CD4-positive, alpha-beta memory T cell (primary cell): ENCODE results near the gene GIMD1. TPM values are rescaled to one million over a fixed set of nuclear protein-coding genes. Genes with fewer than 3 reads are reported as not detected.
"Not testable (repeated sequence)": the region's sequence is repeated elsewhere in the genome, so short reads cannot be mapped to it uniquely, and the experiment has no call there.

Source experiments
- CTCF ChIA-PET: fragments of 350-600 bp; sonication (Branson Sonifier 250); formaldehyde crosslinking; loops from one replicate; lab custom pipeline; 2021; ENCODE audit warnings: inconsistent platforms; ENCODE audit not compliant: partially characterized antibody; lab: Charles Lee
- POLR2A ChIA-PET: fragments of 350-600 bp; sonication (Branson Sonifier 250); formaldehyde crosslinking; loops from one replicate; lab custom pipeline; 2021; ENCODE audit not compliant: partially characterized antibody; lab: Charles Lee
- DNase-seq, 5 donors: peaks; one replicate each; pipeline versions ENCODE4 v3.0.0 to v3.0.0-alpha.2; 2020 to 2022; ENCODE audit warnings: mixed read lengths in 1 of 5
- H3K27ac ChIP-seq: one replicate; pipeline ENCODE4 v1.7.0; 2013; ENCODE audit warnings: low read depth, low read length
- H3K27me3 ChIP-seq: 2 replicates; pipeline ENCODE4 v1.7.0; 2013; ENCODE audit warnings: mild to moderate bottlenecking, low read length, moderate library complexity; ENCODE audit not compliant: insufficient read depth
- H3K36me3 ChIP-seq: 2 replicates; pipeline ENCODE4 v1.7.0; 2013; ENCODE audit warnings: mild to moderate bottlenecking, low read length, moderate library complexity; ENCODE audit not compliant: insufficient read depth
- H3K4me1 ChIP-seq: 2 replicates; pipeline ENCODE4 v1.7.0; 2013; ENCODE audit warnings: mild to moderate bottlenecking, low read length, moderate library complexity; ENCODE audit not compliant: insufficient read depth
- H3K4me3 ChIP-seq, 2 donors: one replicate each; pipeline ENCODE4 v1.7.0; 2013; ENCODE audit warnings: low read length in 2 of 2, mild to moderate bottlenecking in 1 of 2
- H3K9me3 ChIP-seq, 2 donors: one replicate each; pipeline ENCODE4 v1.7.0; 2013; ENCODE audit warnings: low read length in 2 of 2, control low read depth in 1 of 2; ENCODE audit not compliant: control insufficient read depth in 1 of 2
- H3K27ac Mint-ChIP-seq, 7 donors: one replicate each; pipeline ENCODE4 v1.8.0; 2020 to 2021; ENCODE audit warnings: mixed read lengths in 7 of 7, mild to moderate bottlenecking in 6 of 7, inconsistent platforms in 3 of 7, moderate library complexity in 3 of 7
- H3K27me3 Mint-ChIP-seq, 2 donors: one replicate each; pipeline ENCODE4 v1.8.0; 2020 to 2021; ENCODE audit warnings: mixed read lengths in 2 of 2
- H3K36me3 Mint-ChIP-seq, 2 donors: one replicate each; pipeline ENCODE4 v1.8.0; 2020 to 2021; ENCODE audit warnings: mixed read lengths in 2 of 2, inconsistent platforms in 1 of 2, mild to moderate bottlenecking in 1 of 2
- H3K4me1 Mint-ChIP-seq, 4 donors: one replicate each; pipeline ENCODE4 v1.8.0; 2020 to 2021; ENCODE audit warnings: mixed read lengths in 4 of 4, mild to moderate bottlenecking in 1 of 4
- H3K4me3 Mint-ChIP-seq, 8 donors: one replicate each; pipeline ENCODE4 v1.8.0; 2020 to 2021; ENCODE audit warnings: mixed read lengths in 8 of 8, mild to moderate bottlenecking in 7 of 8, moderate library complexity in 6 of 8, inconsistent platforms in 3 of 8
- H3K9me3 Mint-ChIP-seq, 8 donors: one replicate each; pipeline ENCODE4 v1.8.0; 2020 to 2021; ENCODE audit warnings: mixed read lengths in 8 of 8, mild to moderate bottlenecking in 5 of 8, inconsistent platforms in 3 of 8, moderate library complexity in 1 of 8
- intact Hi-C: fragments of 100-400 bp; cut with micrococcal nuclease; formaldehyde crosslinking; loops from one replicate; pipeline ENCODE4 v1.15.1; 2023
- polyA plus RNA-seq, 2 donors: library from polyadenylated mRNA; unstranded; fragments of 300-500 nt; fragmentation: Illumina TruSeq; gene quantifications; one replicate each; pipeline ENCODE4 v1.2.3, GENCODE V29; 2021
- total RNA-seq, 2 experiments: library from RNA; stranded (reverse); gene quantifications; one replicate each; pipeline ENCODE4 v1.2.3, GENCODE V29; 2021

Gene GIMD1
- total and polyA plus RNA-seq, 4 experiments from 2014 or later, result not detected

DNA sequence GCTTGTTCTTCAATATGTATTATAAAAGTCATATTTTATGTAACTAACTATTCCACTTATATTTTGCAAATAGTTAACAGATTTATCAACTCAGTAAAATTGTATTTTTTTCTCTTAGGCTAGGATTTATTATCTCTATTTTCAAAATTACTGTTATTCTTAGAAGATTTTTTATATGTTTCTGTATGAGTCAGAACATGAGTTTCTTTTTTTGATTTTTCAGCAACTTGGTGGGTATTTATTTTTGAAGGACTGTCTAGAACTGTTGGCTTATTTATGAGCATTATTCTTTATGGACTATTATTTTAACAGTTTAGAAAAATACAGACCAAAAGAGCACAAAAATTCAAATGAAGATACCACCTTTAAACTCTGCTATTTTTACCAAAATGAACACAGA, 45.5 kb downstream of the GIMD1 start:
- H3K36me3 Mint-ChIP-seq, result peaks cover 34 to 36% of the 10 kb centered on the region in 2 donors
- Histone ChIP-seq H3K4me3 (no peak overlapping the region), H3K9me3 (no peaks in the 10 kb centered on the region), H3K27ac (no peak overlapping the region), H3K36me3 (peaks cover 20% of the 10 kb centered on the region), H3K27me3 (no peaks in the 10 kb centered on the region), H3K4me1 (peaks cover 27% of the 10 kb centered on the region)
- H3K4me1 Mint-ChIP-seq, result peaks cover 15 to 28% (median 19%) of the 10 kb centered on the region in 4 donors
- no peak for DNase-seq
- ChIA-PET POLR2A (no interaction called here), CTCF (no interaction called here)
- peak overlapping the region in 1 of 7 donors; percentile 79 for H3K27ac Mint-ChIP-seq
- H3K27me3 Mint-ChIP-seq, result no peaks in the 10 kb centered on the region
- intact Hi-C loops, result no loop called here
- H3K9me3 Mint-ChIP-seq, result peaks cover 0 to 5% (median 0%) of the 10 kb centered on the region in 8 donors
- no peak overlapping the region for H3K4me3 Mint-ChIP-seq

DNA sequence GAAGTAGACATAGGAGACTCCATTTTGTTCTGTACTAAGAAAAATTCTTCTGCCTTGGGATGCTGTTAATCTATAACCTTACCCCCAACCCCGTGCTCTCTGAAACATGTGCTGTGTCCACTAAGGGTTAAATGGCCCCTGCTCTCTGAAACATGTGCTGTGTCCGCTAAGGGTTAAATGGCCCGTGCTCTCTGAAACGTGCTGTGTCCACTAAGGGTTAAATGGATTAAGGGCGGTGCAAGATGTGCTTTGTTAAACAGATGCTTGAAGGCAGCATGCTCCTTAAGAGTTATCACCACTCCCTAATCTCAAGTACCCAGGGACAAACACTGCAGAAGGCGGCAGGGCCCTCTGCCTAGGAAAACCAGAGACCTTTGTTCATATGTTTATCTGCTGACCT, 46.8 kb downstream of the GIMD1 start:
- H3K9me3 ChIP-seq, H3K36me3 ChIP-seq, POLR2A ChIA-PET, H3K27me3 ChIP-seq, CTCF ChIA-PET, H3K4me3 ChIP-seq, H3K27ac Mint-ChIP-seq, intact Hi-C loops, DNase-seq, H3K27me3 Mint-ChIP-seq, H3K9me3 Mint-ChIP-seq, H3K27ac ChIP-seq: not testable (repeated sequence)
- Mint-ChIP-seq H3K4me1 (peaks cover 15 to 29% (median 19%) of the 10 kb centered on the region in 4 donors), H3K36me3 (peaks cover 21 to 24% of the 10 kb centered on the region in 2 donors), H3K4me3 (peak overlapping the region in 3 of 8 donors; percentile 20 to 46 (median 30))
- peaks cover 39% of the 10 kb centered on the region for H3K4me1 ChIP-seq

DNA sequence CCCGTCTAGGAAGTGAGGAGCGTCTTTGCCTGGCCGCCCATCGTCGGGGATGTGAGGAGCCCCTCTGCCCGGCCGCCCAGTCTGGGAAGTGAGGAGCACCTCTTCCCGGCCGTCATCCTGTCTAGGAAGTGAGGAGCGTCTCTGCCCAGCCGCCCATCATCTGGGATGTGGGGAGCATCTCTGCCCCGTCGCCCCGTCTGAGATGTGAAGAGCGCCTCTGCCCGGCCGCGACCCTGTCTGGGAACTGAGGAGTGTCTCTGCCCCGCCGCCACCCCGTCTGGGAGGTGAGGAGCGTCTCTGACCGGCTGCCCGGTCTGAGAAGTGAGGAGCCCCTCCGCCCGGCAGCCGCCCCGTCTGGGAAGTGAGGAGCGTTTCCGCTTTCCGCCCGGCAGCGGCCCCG, 47.4 kb downstream of the GIMD1 start:
- H3K4me3 Mint-ChIP-seq, H3K36me3 ChIP-seq, H3K9me3 Mint-ChIP-seq, H3K27ac ChIP-seq, H3K27me3 ChIP-seq, CTCF ChIA-PET, H3K9me3 ChIP-seq, intact Hi-C loops, H3K27me3 Mint-ChIP-seq, H3K27ac Mint-ChIP-seq, DNase-seq, POLR2A ChIA-PET, H3K4me3 ChIP-seq: not testable (repeated sequence)
- H3K4me1 ChIP-seq, result peaks cover 39% of the 10 kb centered on the region
- Mint-ChIP-seq H3K4me1 (peaks cover 15 to 29% (median 19%) of the 10 kb centered on the region in 4 donors), H3K36me3 (peaks cover 21% of the 10 kb centered on the region in 2 donors)

DNA sequence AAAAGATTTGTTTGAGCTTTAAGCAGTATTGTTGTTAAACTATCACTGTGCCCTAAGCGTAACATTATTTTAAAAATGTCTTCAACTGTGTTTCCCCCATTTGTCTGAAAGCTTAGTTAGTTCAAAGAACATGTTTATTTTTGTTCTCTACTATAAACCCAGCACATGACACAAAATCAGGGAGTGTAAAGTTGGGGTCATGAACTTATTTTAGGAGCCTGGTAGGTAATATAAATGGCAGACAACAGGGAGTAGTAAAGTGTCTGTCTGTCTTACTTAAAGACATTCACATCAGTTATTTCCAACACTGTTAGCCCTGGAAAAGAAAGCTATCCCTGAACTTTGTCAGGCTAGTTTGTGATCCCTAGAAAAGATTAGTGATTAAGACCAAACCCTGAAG, 48.3 kb downstream of the GIMD1 start:
- Mint-ChIP-seq H3K27me3 (no peaks in the 10 kb centered on the region), H3K4me1 (peaks cover 16 to 33% (median 20%) of the 10 kb centered on the region in 4 donors)

DNA sequence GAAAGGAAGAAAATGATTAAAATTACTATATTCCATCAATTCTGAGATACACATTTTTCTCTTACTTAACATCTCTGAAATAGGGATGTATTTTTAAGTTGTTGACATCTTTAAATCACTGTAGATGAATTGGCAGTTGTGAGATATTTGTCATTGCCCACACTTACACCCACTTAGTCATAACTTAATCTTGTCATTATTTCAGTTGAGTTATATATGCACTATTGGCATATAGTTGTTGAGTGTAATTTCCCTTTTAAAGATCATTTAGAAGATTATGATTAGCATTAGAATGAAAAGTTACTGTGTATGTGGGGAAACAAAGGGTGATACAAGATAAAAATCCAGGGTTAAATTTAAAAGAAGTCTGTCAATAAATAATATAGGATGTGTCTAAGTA, 50.1 kb downstream of the GIMD1 start:
- POLR2A ChIA-PET, result no interaction called here
- Mint-ChIP-seq H3K27ac (peak overlapping the region in 1 of 7 donors; percentile 59), H3K4me3 (no peak overlapping the region), H3K4me1 (peaks cover 21 to 43% (median 28%) of the 10 kb centered on the region in 4 donors), H3K27me3 (no peaks in the 10 kb centered on the region), H3K36me3 (peaks cover 15 to 18% of the 10 kb centered on the region in 2 donors), H3K9me3 (peaks cover 0 to 5% (median 0%) of the 10 kb centered on the region in 8 donors)
- Histone ChIP-seq H3K4me3 (no peak overlapping the region), H3K9me3 (no peaks in the 10 kb centered on the region), H3K27me3 (no peaks in the 10 kb centered on the region), H3K36me3 (no peaks in the 10 kb centered on the region), H3K27ac (no peak overlapping the region), H3K4me1 (peaks cover 51% of the 10 kb centered on the region)
- intact Hi-C loops, result loop anchor here (10.0 kb wide), 2 partner anchors 844 to 1666 kb away; partner anchors contain the start of genes HADH and PPA2
- CTCF ChIA-PET, result no interaction called here
- DNase-seq, result no peak

More for the DNA sequence above, 48.3 kb downstream of the GIMD1 start:
- no peaks in the 10 kb centered on the region for H3K9me3 ChIP-seq
- H3K27ac ChIP-seq, result no peak overlapping the region
- CTCF ChIA-PET, result interaction anchor here (0.8 kb wide), 1 partner anchor 8 kb away, joined by 7 read pairs; no protein-coding TSS in a partner anchor
- no peak for DNase-seq
- peaks cover 4% of the 10 kb centered on the region for H3K36me3 ChIP-seq
- H3K36me3 Mint-ChIP-seq, result peaks cover 18 to 21% of the 10 kb centered on the region in 2 donors
- no peak overlapping the region for H3K27ac Mint-ChIP-seq
- H3K4me1 ChIP-seq, result peaks cover 40% of the 10 kb centered on the region
- intact Hi-C loops, result no loop called here
- peaks cover 0 to 5% (median 0%) of the 10 kb centered on the region in 8 donors for H3K9me3 Mint-ChIP-seq
- H3K27me3 ChIP-seq, result no peaks in the 10 kb centered on the region
- no peak overlapping the region for H3K4me3 ChIP-seq
- POLR2A ChIA-PET, result interaction anchor here (0.7 kb wide), 1 partner anchor 1173 kb away, joined by 3 read pairs; the partner anchor contains the start of gene TET2
- no peak overlapping the region for H3K4me3 Mint-ChIP-seq

DNA sequence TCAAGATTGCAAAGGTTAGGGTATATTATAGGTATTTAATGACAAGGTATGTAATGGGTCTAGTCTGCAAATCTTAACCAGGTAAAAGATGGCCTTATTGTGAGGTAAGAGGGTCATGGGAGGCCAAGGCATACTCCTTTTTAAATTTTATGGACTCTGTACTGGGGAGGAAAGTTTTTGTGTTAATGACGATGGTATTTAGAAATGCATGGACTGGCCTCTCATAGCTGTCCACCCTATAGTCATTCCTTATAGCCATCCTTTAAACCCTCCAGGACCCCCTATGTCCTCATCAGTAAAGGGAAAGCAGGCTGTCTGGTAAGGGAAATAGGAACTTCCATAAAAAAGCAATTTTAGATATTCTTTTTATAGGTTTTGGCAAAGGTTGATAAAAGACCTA, 50.8 kb downstream of the GIMD1 start:
- CTCF ChIA-PET, result no interaction called here
- peaks cover 15 to 18% of the 10 kb centered on the region in 2 donors for H3K36me3 Mint-ChIP-seq
- no peak overlapping the region for H3K4me3 ChIP-seq
- H3K9me3 Mint-ChIP-seq, result peaks cover 0 to 5% (median 0%) of the 10 kb centered on the region in 8 donors
- POLR2A ChIA-PET, result no interaction called here
- peaks cover 46% of the 10 kb centered on the region for H3K4me1 ChIP-seq
- H3K4me3 Mint-ChIP-seq, result peak overlapping the region in 1 of 8 donors; percentile 15
- H3K36me3 ChIP-seq, result no peaks in the 10 kb centered on the region
- no peaks in the 10 kb centered on the region for H3K9me3 ChIP-seq
- DNase-seq, result no peak
- no peaks in the 10 kb centered on the region for H3K27me3 Mint-ChIP-seq
- H3K27me3 ChIP-seq, result no peaks in the 10 kb centered on the region
- peak overlapping the region in 2 of 7 donors; percentile 4 to 70 for H3K27ac Mint-ChIP-seq
- intact Hi-C loops, result loop anchor here (10.0 kb wide), 2 partner anchors 843 to 1667 kb away; partner anchors contain the start of genes HADH and PPA2
- peaks cover 27 to 50% (median 27%) of the 10 kb centered on the region in 4 donors for H3K4me1 Mint-ChIP-seq
- H3K27ac ChIP-seq, result peak overlapping the region; percentile 96

DNA sequence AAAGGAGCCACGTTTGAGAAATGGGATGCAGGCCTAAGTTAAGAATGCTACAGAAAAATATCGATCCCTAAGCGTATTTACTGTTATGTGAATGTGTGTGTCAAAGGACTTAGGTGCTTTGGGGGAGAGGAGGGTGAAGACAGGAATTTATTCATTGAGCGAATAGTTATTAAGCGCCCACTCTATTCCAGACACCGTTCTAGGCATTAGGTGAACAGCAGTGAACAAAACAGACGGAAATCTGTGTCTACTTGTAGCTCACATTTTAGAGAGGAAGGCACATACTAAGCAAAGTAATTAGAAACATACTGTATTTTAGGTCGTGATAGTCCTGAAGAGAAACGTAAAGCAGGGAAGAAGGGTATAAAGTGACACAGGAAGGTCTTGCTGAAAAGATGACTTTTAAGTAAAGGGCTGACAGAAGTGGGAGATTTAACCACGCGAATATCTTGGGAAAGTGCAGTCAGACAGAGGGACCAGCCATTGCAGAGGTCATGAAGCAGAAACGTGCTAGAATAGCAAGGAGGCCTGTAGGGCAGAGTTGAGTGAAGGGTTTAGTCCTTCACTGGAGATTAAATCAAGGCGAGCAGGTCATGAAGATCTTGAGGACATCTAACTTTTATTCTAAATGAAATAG, 51.7 kb downstream of the GIMD1 start:
- peaks cover 24 to 47% (median 25%) of the 10 kb centered on the region in 4 donors for H3K4me1 Mint-ChIP-seq
- DNase-seq, result peak in 2 of 5 donors; percentile 4 to 39
- no peaks in the 10 kb centered on the region for H3K36me3 ChIP-seq
- peak overlapping the region; percentile 91 to 94 for H3K4me3 ChIP-seq
- ChIA-PET CTCF (no interaction called here), POLR2A (no interaction called here)
- H3K36me3 Mint-ChIP-seq, result peaks cover 13 to 17% of the 10 kb centered on the region in 2 donors
- intact Hi-C loops, result loop anchor here (1.0 to 10.0 kb wide), 4 partner anchors 609 to 1668 kb away; partner anchors contain the start of genes GSTCD, HADH, INTS12 and PAPSS1
- H3K27ac ChIP-seq, result peak overlapping the region; percentile 96
- peaks cover 41% of the 10 kb centered on the region for H3K4me1 ChIP-seq
- H3K27me3 Mint-ChIP-seq, result no peaks in the 10 kb centered on the region
- no peak overlapping the region for H3K27ac Mint-ChIP-seq
- no peaks in the 10 kb centered on the region for H3K27me3 ChIP-seq
- no peak overlapping the region for H3K4me3 Mint-ChIP-seq
- no peaks in the 10 kb centered on the region for H3K9me3 ChIP-seq
- H3K9me3 Mint-ChIP-seq, result peaks cover 0 to 5% (median 0%) of the 10 kb centered on the region in 8 donors
